Measurements from ENCODE around the gene IFT81.
A peak's percentile ranks its signal among the peaks of the same experiment; 100 is the strongest.

The IFT81 gene

GRCh38 chr12:110244829-110245228 lies 120.7 kb downstream of the IFT81 start:
- no peak for TF ChIP-seq CTCF (IDR thresholded peaks at IDR 0.05; ENCODE audit: low read length, missing control alignments)
- no peak overlapping the region for H3K4me3 ChIP-seq (replicated peaks; ENCODE audit: low read depth, low read length)
- no peak for DNase-seq (ENCODE audit: low read depth)

DNA sequence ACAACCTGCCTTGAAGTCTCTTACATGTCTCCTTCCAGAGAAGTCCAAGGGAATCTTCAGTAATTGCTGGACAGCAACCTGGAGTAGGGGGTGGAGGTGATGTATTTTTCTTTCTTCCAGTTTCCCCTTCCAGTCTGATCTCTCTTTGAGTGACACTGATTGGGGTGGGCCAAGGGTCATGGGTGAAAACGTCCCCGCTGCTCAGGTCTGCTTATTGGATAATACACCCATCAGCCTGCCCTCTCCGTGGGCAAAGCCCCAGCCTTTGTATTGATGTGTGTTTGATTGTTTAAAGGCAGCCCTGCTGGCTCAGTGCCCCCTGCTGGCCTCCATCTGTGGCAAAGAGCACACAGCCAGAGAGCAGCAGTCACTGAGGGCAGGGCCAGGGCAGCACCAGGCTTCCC lies 121.2 kb downstream of the IFT81 start:
- no peak for DNase-seq (ENCODE audit: low read depth)
- no peak overlapping the region for H3K4me3 ChIP-seq (replicated peaks; ENCODE audit: low read depth, low read length)
- TF ChIP-seq CTCF (IDR thresholded peaks at IDR 0.05; ENCODE audit: low read length, missing control alignments), result peak; percentile 39

DNA sequence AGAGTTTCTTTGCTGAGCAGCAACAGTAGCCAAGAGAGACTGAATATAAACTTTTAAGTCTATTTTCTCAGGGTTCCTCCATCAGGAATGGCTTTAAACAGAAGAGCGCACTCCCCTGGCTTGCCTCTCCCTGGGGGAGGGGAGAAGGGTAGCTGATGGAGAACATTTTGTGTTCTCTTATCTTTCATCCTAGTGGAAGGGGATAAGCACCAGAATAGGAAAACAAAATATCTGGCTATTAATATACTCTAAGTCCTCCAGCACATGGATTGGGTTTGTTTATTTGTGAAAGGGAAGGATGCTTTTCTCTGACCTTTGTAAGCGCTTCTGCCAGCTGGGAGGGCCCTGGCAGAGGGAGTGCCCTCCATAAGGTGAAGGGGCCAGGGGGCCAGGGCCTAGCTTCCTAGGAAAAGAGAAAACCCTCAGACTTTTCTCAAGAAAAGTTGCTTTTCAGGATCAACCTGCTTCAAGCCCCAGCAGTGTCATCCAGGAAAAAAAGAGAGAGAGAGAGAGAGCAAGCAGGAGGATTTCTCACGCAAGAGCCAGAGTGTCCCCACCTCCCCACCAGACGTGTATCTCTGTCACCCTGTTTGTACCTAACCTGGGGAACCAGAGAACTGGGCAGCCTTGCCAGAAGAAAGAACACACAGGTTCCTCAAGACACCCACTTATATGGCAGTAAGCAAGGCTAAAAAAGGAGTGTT lies 122.6 kb downstream of the IFT81 start:
- TF ChIP-seq CTCF (IDR thresholded peaks at IDR 0.05; ENCODE audit: low read length, missing control alignments), result no peak
- no peak overlapping the region for H3K4me3 ChIP-seq (replicated peaks; ENCODE audit: low read depth, low read length)
- DNase-seq (ENCODE audit: low read depth), result no peak

GRCh38 chr12:110247340-110248095 lies 123.4 kb downstream of the IFT81 start:
- DNase-seq (ENCODE audit: low read depth), result no peak
- no peak for TF ChIP-seq CTCF (IDR thresholded peaks at IDR 0.05; ENCODE audit: low read length, missing control alignments)
- no peak overlapping the region for H3K4me3 ChIP-seq (replicated peaks; ENCODE audit: low read depth, low read length)

GRCh38 chr12:110248096-110248447 lies 123.9 kb downstream of the IFT81 start:
- no peak overlapping the region for H3K4me3 ChIP-seq (replicated peaks; ENCODE audit: low read depth, low read length)
- TF ChIP-seq CTCF (IDR thresholded peaks at IDR 0.05; ENCODE audit: low read length, missing control alignments), result no peak
- DNase-seq (ENCODE audit: low read depth), result no peak

GRCh38 chr12:110249105-110249504 lies 124.9 kb downstream of the IFT81 start:
- no peak overlapping the region for H3K4me3 ChIP-seq (replicated peaks; ENCODE audit: low read depth, low read length)
- no peak for TF ChIP-seq CTCF (IDR thresholded peaks at IDR 0.05; ENCODE audit: low read length, missing control alignments)
- DNase-seq (ENCODE audit: low read depth), result no peak
